HepG2 (cell line): ENCODE data around the gene TMEM258. TPM values are rescaled to one million over a fixed set of nuclear protein-coding genes. Genes with fewer than 3 reads are reported as not detected.

Source experiments
- BCL6 ChIP-seq: IDR thresholded peaks from 2 replicates; pipeline ENCODE4 v1.6.1; 2016; ENCODE audit warnings: missing genetic modification reagents, missing compliant biosample characterization
- BRCA1 ChIP-seq: sonication (generic); formaldehyde crosslinking; IDR thresholded peaks from 2 replicates; pipeline ENCODE4 v1.4.0; 2020; ENCODE audit warnings: missing genetic modification reagents
- CC2D1A ChIP-seq: sonication (generic); formaldehyde crosslinking; IDR thresholded peaks from 2 replicates; pipeline ENCODE4 v1.8.1; 2023; ENCODE audit warnings: mild to moderate bottlenecking, missing genetic modification reagents
- CHD2 ChIP-seq: IDR thresholded peaks from 2 replicates; pipeline ENCODE4 v1.6.1; 2011; ENCODE audit warnings: low read depth, low read length, improper control_type of control experiment
- ELF4 ChIP-seq: sonication (generic); formaldehyde crosslinking; IDR thresholded peaks from 2 replicates; pipeline ENCODE4 v1.5.0; 2020; ENCODE audit warnings: missing genetic modification reagents, mild to moderate bottlenecking, moderate library complexity, borderline replicate concordance
- HMG20A ChIP-seq: IDR thresholded peaks from 2 replicates; pipeline ENCODE4 v1.6.1; 2016; ENCODE audit warnings: borderline replicate concordance
- NFATC3 ChIP-seq: sonication (generic); formaldehyde crosslinking; IDR thresholded peaks from 2 replicates; pipeline ENCODE4 v1.5.1; 2020; ENCODE audit warnings: mild to moderate bottlenecking, missing genetic modification reagents
- PAF1 ChIP-seq: IDR thresholded peaks from 2 replicates; pipeline ENCODE4 v1.6.1; 2016; ENCODE audit warnings: missing genetic modification reagents, missing compliant biosample characterization
- REL ChIP-seq: sonication (generic); formaldehyde crosslinking; conservative IDR thresholded peaks from 2 replicates; pipeline ENCODE4 v1.8.0; 2022; ENCODE audit warnings: mild to moderate bottlenecking, missing genetic modification reagents, moderate library complexity
- SRSF1 ChIP-seq: fragments of 200-400 bp; formaldehyde crosslinking; optimal IDR thresholded peaks from 2 replicates; pipeline ENCODE3; 2017; ENCODE audit warnings: mild to moderate bottlenecking, low read depth, low read length, moderate library complexity
- ZNF329 ChIP-seq: sonication (generic); formaldehyde crosslinking; IDR thresholded peaks from 2 replicates; pipeline ENCODE4 v1.9.0; 2021; ENCODE audit warnings: low read depth, mild to moderate bottlenecking, missing genetic modification reagents
- polyA plus RNA-seq, 8 experiments: library from polyadenylated mRNA; depleted of rRNA in 3 of 8; stranded (reverse) in 7 of 8; unstranded in 1 of 8; fragments of >200 nt; fragmentation: Illumina TruSeq in 4 of 8; extraction: Trizol in 4 of 8; gene quantifications; 2 replicates each; pipeline versions ENCODE4 v1.2.1 to v1.2.3, GENCODE V29; 2011 to 2016; ENCODE audit warnings: low read depth in 4 of 8, missing spikeins in 1 of 8, mixed read lengths in 1 of 8; ENCODE audit not compliant: insufficient read depth in 1 of 8
- total RNA-seq, 5 experiments: library from RNA; depleted of rRNA; stranded (reverse); fragments of >200 nt; fragmentation: Illumina TruSeq; extraction: Trizol; gene quantifications; 2 replicates each; pipeline ENCODE4 v1.2.3, GENCODE V29; 2016; ENCODE audit warnings: low read depth in 1 of 5
- TF ChIP-seq, protein P1 (sequence below), 2 experiments: sonication (generic) in 1 of 2; formaldehyde crosslinking in 1 of 2; IDR thresholded peaks; 2 replicates each; pipeline versions ENCODE4 v1.5.1 to v1.6.1; 2011 to 2020; ENCODE audit warnings: borderline replicate concordance in 1 of 2, low read depth in 1 of 2, low read length in 1 of 2, mild to moderate bottlenecking in 1 of 2, missing genetic modification reagents in 1 of 2, moderate library complexity in 1 of 2
- TF ChIP-seq, protein P2 (sequence below): sonication (generic); formaldehyde crosslinking; IDR thresholded peaks from 2 replicates; pipeline ENCODE4 v1.4.0; 2020; ENCODE audit warnings: missing genetic modification reagents
- TF ChIP-seq, protein P3 (sequence below): sonication (generic); formaldehyde crosslinking; IDR thresholded peaks from 2 replicates; pipeline ENCODE4 v1.5.0; 2020; ENCODE audit warnings: mild to moderate bottlenecking, missing genetic modification reagents
- TF ChIP-seq, protein P4 (sequence below): sonication (generic); formaldehyde crosslinking; IDR thresholded peaks from 2 replicates; pipeline ENCODE4 v1.4.0; 2020; ENCODE audit warnings: mild to moderate bottlenecking, missing genetic modification reagents

Gene TMEM258
- total and polyA plus RNA-seq, 2 of the 13 experiments (the other 11 are each of a cell fraction or from before 2014, with no cell fraction given), result 175 to 424 TPM

DNA sequence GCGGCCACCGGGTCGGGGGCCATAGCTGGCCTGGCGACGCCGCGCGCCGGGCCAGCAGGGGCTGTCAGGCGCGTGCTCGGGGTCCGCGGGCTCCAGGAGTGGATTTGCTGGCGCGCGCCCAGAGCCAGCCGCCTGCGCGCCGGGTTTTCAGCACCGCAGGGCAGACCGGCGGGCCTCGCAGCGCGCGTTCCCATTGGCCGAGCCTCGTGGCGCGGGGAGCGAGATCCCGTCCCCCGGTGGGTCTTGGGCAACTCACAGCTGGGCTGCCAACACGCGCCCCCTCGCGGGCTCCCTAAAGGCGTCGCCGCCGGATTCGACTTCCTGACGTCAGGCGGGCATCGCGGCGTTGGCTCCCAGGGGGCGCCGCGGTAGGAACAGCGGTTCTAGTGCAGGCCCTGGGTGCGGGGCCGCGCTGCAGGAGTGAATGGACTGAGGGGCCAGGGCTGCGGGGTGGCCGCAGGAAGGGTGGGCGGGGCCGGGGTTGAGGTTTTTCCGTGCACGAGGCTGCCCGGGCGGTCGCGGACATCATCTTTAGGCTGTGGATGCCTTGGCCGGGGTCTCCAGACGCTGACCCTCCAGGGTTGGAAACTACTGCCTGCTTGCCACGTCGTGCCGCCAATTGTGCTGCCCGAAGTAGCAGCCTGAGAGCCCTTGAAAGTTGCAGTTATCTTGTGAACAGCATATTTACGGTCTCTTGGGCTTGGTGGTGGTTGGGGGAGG, 24.5 kb upstream of the TMEM258 start, which contains the start of gene FADS1 (continued):
- TF ChIP-seq, protein P1, sequence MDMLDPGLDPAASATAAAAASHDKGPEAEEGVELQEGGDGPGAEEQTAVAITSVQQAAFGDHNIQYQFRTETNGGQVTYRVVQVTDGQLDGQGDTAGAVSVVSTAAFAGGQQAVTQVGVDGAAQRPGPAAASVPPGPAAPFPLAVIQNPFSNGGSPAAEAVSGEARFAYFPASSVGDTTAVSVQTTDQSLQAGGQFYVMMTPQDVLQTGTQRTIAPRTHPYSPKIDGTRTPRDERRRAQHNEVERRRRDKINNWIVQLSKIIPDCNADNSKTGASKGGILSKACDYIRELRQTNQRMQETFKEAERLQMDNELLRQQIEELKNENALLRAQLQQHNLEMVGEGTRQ (IDR thresholded peaks at IDR 0.05; ENCODE audit: low read depth, low read length), result no peak
- TF ChIP-seq, protein P1 (CRISPR knock-in tag; IDR thresholded peaks at IDR 0.05; ENCODE audit: borderline replicate concordance), result no peak; the same call in 1 of the 2 replicates
- TF ChIP-seq BCL6 (peak; percentile 42; the same call in 1 of the 2 replicates), ZNF329 (CRISPR knock-in tag) (peak; percentile 79; the same call in 1 of the 2 replicates), NFATC3 (no peak), HMG20A (CRISPR knock-in tag) (no peak), CC2D1A (CRISPR knock-in tag) (peak; percentile 87; the same call in 1 of the 2 replicates), REL (CRISPR knock-in tag) (peak; percentile 76; the same call in 1 of the 2 replicates), ELF4 (0 out of 2 replicates have a peak, but pooled peaks have one; percentile 81), BRCA1 (CRISPR knock-in tag) (no peak; the same call in 1 of the 2 replicates), CHD2 (peak; percentile 93), SRSF1 (peak; percentile 69), PAF1 (CRISPR knock-in tag) (no peak)
- TF ChIP-seq, protein P2, sequence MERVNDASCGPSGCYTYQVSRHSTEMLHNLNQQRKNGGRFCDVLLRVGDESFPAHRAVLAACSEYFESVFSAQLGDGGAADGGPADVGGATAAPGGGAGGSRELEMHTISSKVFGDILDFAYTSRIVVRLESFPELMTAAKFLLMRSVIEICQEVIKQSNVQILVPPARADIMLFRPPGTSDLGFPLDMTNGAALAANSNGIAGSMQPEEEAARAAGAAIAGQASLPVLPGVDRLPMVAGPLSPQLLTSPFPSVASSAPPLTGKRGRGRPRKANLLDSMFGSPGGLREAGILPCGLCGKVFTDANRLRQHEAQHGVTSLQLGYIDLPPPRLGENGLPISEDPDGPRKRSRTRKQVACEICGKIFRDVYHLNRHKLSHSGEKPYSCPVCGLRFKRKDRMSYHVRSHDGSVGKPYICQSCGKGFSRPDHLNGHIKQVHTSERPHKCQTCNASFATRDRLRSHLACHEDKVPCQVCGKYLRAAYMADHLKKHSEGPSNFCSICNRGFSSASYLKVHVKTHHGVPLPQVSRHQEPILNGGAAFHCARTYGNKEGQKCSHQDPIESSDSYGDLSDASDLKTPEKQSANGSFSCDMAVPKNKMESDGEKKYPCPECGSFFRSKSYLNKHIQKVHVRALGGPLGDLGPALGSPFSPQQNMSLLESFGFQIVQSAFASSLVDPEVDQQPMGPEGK (CRISPR knock-in tag), result peak; percentile 86
- TF ChIP-seq, protein P3, sequence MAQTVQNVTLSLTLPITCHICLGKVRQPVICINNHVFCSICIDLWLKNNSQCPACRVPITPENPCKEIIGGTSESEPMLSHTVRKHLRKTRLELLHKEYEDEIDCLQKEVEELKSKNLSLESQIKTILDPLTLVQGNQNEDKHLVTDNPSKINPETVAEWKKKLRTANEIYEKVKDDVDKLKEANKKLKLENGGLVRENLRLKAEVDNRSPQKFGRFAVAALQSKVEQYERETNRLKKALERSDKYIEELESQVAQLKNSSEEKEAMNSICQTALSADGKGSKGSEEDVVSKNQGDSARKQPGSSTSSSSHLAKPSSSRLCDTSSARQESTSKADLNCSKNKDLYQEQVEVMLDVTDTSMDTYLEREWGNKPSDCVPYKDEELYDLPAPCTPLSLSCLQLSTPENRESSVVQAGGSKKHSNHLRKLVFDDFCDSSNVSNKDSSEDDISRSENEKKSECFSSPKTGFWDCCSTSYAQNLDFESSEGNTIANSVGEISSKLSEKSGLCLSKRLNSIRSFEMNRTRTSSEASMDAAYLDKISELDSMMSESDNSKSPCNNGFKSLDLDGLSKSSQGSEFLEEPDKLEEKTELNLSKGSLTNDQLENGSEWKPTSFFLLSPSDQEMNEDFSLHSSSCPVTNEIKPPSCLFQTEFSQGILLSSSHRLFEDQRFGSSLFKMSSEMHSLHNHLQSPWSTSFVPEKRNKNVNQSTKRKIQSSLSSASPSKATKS, result no peak
- TF ChIP-seq, protein P4, sequence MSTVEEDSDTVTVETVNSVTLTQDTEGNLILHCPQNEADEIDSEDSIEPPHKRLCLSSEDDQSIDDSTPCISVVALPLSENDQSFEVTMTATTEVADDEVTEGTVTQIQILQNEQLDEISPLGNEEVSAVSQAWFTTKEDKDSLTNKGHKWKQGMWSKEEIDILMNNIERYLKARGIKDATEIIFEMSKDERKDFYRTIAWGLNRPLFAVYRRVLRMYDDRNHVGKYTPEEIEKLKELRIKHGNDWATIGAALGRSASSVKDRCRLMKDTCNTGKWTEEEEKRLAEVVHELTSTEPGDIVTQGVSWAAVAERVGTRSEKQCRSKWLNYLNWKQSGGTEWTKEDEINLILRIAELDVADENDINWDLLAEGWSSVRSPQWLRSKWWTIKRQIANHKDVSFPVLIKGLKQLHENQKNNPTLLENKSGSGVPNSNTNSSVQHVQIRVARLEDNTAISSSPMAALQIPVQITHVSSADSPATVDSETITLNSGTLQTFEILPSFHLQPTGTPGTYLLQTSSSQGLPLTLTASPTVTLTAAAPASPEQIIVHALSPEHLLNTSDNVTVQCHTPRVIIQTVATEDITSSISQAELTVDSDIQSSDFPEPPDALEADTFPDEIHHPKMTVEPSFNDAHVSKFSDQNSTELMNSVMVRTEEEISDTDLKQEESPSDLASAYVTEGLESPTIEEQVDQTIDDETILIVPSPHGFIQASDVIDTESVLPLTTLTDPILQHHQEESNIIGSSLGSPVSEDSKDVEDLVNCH (CRISPR knock-in tag), result peak; percentile 81; the same call in 1 of the 2 replicates
